Measurements from ENCODE around the gene SDK2. TPM values are rescaled to one million over a fixed set of nuclear protein-coding genes. Genes with fewer than 3 reads are reported as not detected.

SDK2 gene
- total RNA-seq, 1 donor = under 0.01 TPM

- Histone ChIP-seq H3K4me3 (ENCODE audit: insufficient read depth, low read length) (no peak overlapping the region), H3K27me3 (ENCODE audit: insufficient read depth, low read length) (no peaks in the 10 kb centered on the region), H3K4me2 (ENCODE audit: insufficient read depth, low read length) (no peak overlapping the region), H3K36me3 (ENCODE audit: insufficient read depth, low read length) (no peaks in the 10 kb centered on the region), H2AFZ (ENCODE audit: low read length) (no peak overlapping the region), H3K9me3 (ENCODE audit: low read depth, low read length) (peaks cover 2% of the 10 kb centered on the region), H3K79me2 (ENCODE audit: insufficient read depth, low read length) (no peaks in the 10 kb centered on the region), H3K4me1 (ENCODE audit: insufficient read depth, low read length) (no peaks in the 10 kb centered on the region), H4K20me1 (ENCODE audit: insufficient read depth, low read length) (no peaks in the 10 kb centered on the region), H3K27ac (ENCODE audit: low read depth, low read length) (no peak overlapping the region)
- TF ChIP-seq CTCF (IDR thresholded peaks at IDR 0.05; ENCODE audit: extremely low read depth, low read depth, low read length) = no peak
- DNase-seq (ENCODE audit: insufficient read length, low spot score, missing footprints) = no peak
Observed at GRCh38 chr17:73689596-73690275, 45.5 kb upstream of the SDK2 start.

GRCh38 chr17:73686961-73687360 is 42.7 kb upstream of the SDK2 start:
- no peaks in the 10 kb centered on the region for H3K4me1 ChIP-seq (ENCODE audit: insufficient read depth, low read length)
- H2AFZ ChIP-seq (ENCODE audit: low read length) = no peak overlapping the region
- H4K20me1 ChIP-seq (ENCODE audit: insufficient read depth, low read length) = no peaks in the 10 kb centered on the region
- DNase-seq (ENCODE audit: insufficient read length, low spot score, missing footprints) = no peak
- TF ChIP-seq CTCF (IDR thresholded peaks at IDR 0.05; ENCODE audit: extremely low read depth, low read depth, low read length) = no peak
- no peaks in the 10 kb centered on the region for H3K27me3 ChIP-seq (ENCODE audit: insufficient read depth, low read length)
- H3K9me3 ChIP-seq (ENCODE audit: low read depth, low read length) = no peaks in the 10 kb centered on the region
- no peak overlapping the region for H3K27ac ChIP-seq (ENCODE audit: low read depth, low read length)
- no peak overlapping the region for H3K4me3 ChIP-seq (ENCODE audit: insufficient read depth, low read length)
- no peaks in the 10 kb centered on the region for H3K79me2 ChIP-seq (ENCODE audit: insufficient read depth, low read length)
- no peak overlapping the region for H3K4me2 ChIP-seq (ENCODE audit: insufficient read depth, low read length)
- H3K36me3 ChIP-seq (ENCODE audit: insufficient read depth, low read length) = no peaks in the 10 kb centered on the region

- Histone ChIP-seq H4K20me1 (ENCODE audit: insufficient read depth, low read length) (no peaks in the 10 kb centered on the region), H3K27me3 (ENCODE audit: insufficient read depth, low read length) (no peaks in the 10 kb centered on the region), H2AFZ (ENCODE audit: low read length) (no peak overlapping the region), H3K4me3 (ENCODE audit: insufficient read depth, low read length) (no peak overlapping the region), H3K27ac (ENCODE audit: low read depth, low read length) (no peak overlapping the region), H3K36me3 (ENCODE audit: insufficient read depth, low read length) (no peaks in the 10 kb centered on the region), H3K79me2 (ENCODE audit: insufficient read depth, low read length) (no peaks in the 10 kb centered on the region), H3K9me3 (ENCODE audit: low read depth, low read length) (no peaks in the 10 kb centered on the region), H3K4me2 (ENCODE audit: insufficient read depth, low read length) (no peak overlapping the region), H3K4me1 (ENCODE audit: insufficient read depth, low read length) (no peaks in the 10 kb centered on the region)
- no peak for DNase-seq (ENCODE audit: insufficient read length, low spot score, missing footprints)
- no peak for TF ChIP-seq CTCF (IDR thresholded peaks at IDR 0.05; ENCODE audit: extremely low read depth, low read depth, low read length)
Observed at GRCh38 chr17:73686126-73686525, 41.9 kb upstream of the SDK2 start.

- H4K20me1 ChIP-seq (ENCODE audit: insufficient read depth, low read length) = no peaks in the 10 kb centered on the region
- no peak overlapping the region for H3K4me2 ChIP-seq (ENCODE audit: insufficient read depth, low read length)
- no peak overlapping the region for H3K4me3 ChIP-seq (ENCODE audit: insufficient read depth, low read length)
- H3K4me1 ChIP-seq (ENCODE audit: insufficient read depth, low read length) = no peaks in the 10 kb centered on the region
- no peak overlapping the region for H2AFZ ChIP-seq (ENCODE audit: low read length)
- no peaks in the 10 kb centered on the region for H3K9me3 ChIP-seq (ENCODE audit: low read depth, low read length)
- no peak overlapping the region for H3K27ac ChIP-seq (ENCODE audit: low read depth, low read length)
- H3K36me3 ChIP-seq (ENCODE audit: insufficient read depth, low read length) = no peaks in the 10 kb centered on the region
- no peak for TF ChIP-seq CTCF (IDR thresholded peaks at IDR 0.05; ENCODE audit: extremely low read depth, low read depth, low read length)
- no peak for DNase-seq (ENCODE audit: insufficient read length, low spot score, missing footprints)
- no peaks in the 10 kb centered on the region for H3K79me2 ChIP-seq (ENCODE audit: insufficient read depth, low read length)
- H3K27me3 ChIP-seq (ENCODE audit: insufficient read depth, low read length) = no peaks in the 10 kb centered on the region
Observed at GRCh38 chr17:73684183-73684582, 39.9 kb upstream of the SDK2 start.
